Naive thymus-derived CD4-positive, alpha-beta T cell (primary cell): ENCODE results near the gene RPL19. TPM values are rescaled to one million over a fixed set of nuclear protein-coding genes. Genes with fewer than 3 reads are reported as not detected.

ENCODE experiments used
- ATAC-seq: fragments of 150-1000 bp; cut with Tn5 transposase; 2 replicates; pipeline ENCODE4 v1.10.0; 2021; ENCODE audit warnings: mild to moderate bottlenecking, moderate library complexity
- CTCF ChIA-PET: fragments of 350-600 bp; sonication (Branson Sonifier 250); formaldehyde crosslinking; loops from one replicate; lab custom pipeline; 2021; ENCODE audit warnings: antibody characterized with exemption; lab: Charles Lee
- POLR2A ChIA-PET: fragments of 350-600 bp; sonication (Branson Sonifier 250); formaldehyde crosslinking; loops from one replicate; lab custom pipeline; 2021; ENCODE audit warnings: antibody characterized with exemption, inconsistent platforms; lab: Charles Lee
- DNase-seq, 9 donors: peaks; one replicate each; pipeline versions ENCODE4 v3.0.0 to v3.0.0-alpha.2; 2020 to 2022; ENCODE audit warnings: mixed read lengths in 1 of 9
- H3K27ac ChIP-seq: one replicate; pipeline ENCODE4 v1.7.0; 2013; ENCODE audit warnings: mild to moderate bottlenecking, low read depth, low read length, moderate library complexity
- H3K27me3 ChIP-seq, 2 donors: one replicate each; pipeline ENCODE4 v1.7.0; 2013; ENCODE audit warnings: low read length in 2 of 2, mild to moderate bottlenecking in 2 of 2, moderate library complexity in 2 of 2; ENCODE audit not compliant: control insufficient read depth in 2 of 2, insufficient read depth in 2 of 2
- H3K36me3 ChIP-seq, 3 experiments: 1 replicate in 2 of 3; 2 replicates in 1 of 3; pipeline ENCODE4 v1.7.0; 2013; ENCODE audit warnings: low read length in 3 of 3, mild to moderate bottlenecking in 3 of 3, moderate library complexity in 1 of 3; ENCODE audit not compliant: insufficient read depth in 3 of 3, control insufficient read depth in 2 of 3
- H3K4me1 ChIP-seq, 2 donors: one replicate each; pipeline ENCODE4 v1.7.0; 2013; ENCODE audit warnings: low read length in 2 of 2, mild to moderate bottlenecking in 2 of 2, moderate library complexity in 1 of 2; ENCODE audit not compliant: control insufficient read depth in 2 of 2, insufficient read depth in 2 of 2
- H3K4me3 ChIP-seq: 2 replicates; pipeline ENCODE4 v1.7.0; 2013; ENCODE audit warnings: mild to moderate bottlenecking, low read length
- H3K9me3 ChIP-seq, 3 experiments: 1 replicate in 2 of 3; 2 replicates in 1 of 3; pipeline ENCODE4 v1.7.0; 2013; ENCODE audit warnings: low read length in 3 of 3; ENCODE audit not compliant: control insufficient read depth in 2 of 3
- H3K27ac Mint-ChIP-seq, 9 donors: one replicate each; pipeline ENCODE4 v1.8.0; 2020 to 2022; ENCODE audit warnings: mixed read lengths in 9 of 9, mild to moderate bottlenecking in 8 of 9, moderate library complexity in 5 of 9, inconsistent platforms in 2 of 9
- H3K27me3 Mint-ChIP-seq, 5 donors: one replicate each; pipeline ENCODE4 v1.8.0; 2021 to 2022; ENCODE audit warnings: mixed read lengths in 5 of 5, mild to moderate bottlenecking in 1 of 5
- H3K36me3 Mint-ChIP-seq, 5 donors: one replicate each; pipeline ENCODE4 v1.8.0; 2020 to 2022; ENCODE audit warnings: mixed read lengths in 5 of 5, mild to moderate bottlenecking in 3 of 5, inconsistent platforms in 1 of 5
- H3K4me1 Mint-ChIP-seq, 7 donors: one replicate each; pipeline ENCODE4 v1.8.0; 2020 to 2022; ENCODE audit warnings: mixed read lengths in 7 of 7, mild to moderate bottlenecking in 3 of 7, inconsistent platforms in 1 of 7
- H3K4me3 Mint-ChIP-seq, 10 donors: one replicate each; pipeline ENCODE4 v1.8.0; 2020 to 2022; ENCODE audit warnings: mild to moderate bottlenecking in 10 of 10, mixed read lengths in 10 of 10, moderate library complexity in 6 of 10, inconsistent platforms in 2 of 10
- H3K9me3 Mint-ChIP-seq, 11 donors: one replicate each; pipeline ENCODE4 v1.8.0; 2020 to 2022; ENCODE audit warnings: mixed read lengths in 11 of 11, mild to moderate bottlenecking in 4 of 11, inconsistent platforms in 1 of 11, moderate library complexity in 1 of 11
- intact Hi-C, 2 donors: fragments of 100-400 bp; cut with micrococcal nuclease; formaldehyde crosslinking; loops; one replicate each; pipeline ENCODE4 v1.15.1; 2023
- polyA plus RNA-seq, 2 donors: library from polyadenylated mRNA; unstranded; fragments of 300-500 nt; fragmentation: Illumina TruSeq; gene quantifications; one replicate each; pipeline ENCODE4 v1.2.3, GENCODE V29; 2021
- total RNA-seq, 6 experiments: library from RNA in 5 of 6; stranded (reverse) in 5 of 6; gene quantifications; 1 replicate in 5 of 6; 2 replicates in 1 of 6; pipeline ENCODE4 v1.2.3 and lab custom pipeline; 2021 to 2026

Gene RPL19
- total and polyA plus RNA-seq, 7 experiments from 2014 or later = 1,932 to 4,957 (median 3,802) TPM

DNA sequence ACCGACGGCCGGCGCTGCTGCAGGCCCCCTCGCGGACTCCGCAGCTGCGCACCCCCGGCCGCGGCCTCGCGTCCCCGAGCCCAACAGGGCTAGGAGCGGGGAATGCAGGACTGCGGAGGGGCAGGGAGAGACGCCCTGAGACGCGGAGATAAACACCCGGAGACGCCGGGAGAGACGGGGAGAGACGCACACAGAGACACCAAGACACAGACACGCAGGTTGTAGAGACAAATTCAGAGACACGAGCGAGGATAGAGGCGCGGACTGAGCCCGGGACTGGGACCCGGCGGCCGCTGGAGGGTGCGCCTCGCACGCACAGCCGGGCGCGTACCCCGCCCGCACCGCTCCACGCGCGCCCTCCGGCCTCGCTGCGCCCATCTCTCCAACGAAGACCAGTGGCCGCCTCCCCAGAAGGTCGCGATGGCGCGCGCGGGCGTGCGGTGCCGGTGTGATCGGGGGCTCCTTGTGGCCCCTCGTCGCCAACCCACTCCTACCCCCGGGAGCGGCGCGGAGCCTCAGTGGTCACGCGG, 24.8 kb downstream of the RPL19 start:
- Histone ChIP-seq H3K9me3 (no peaks in the 10 kb centered on the region), H3K27me3 (peaks cover 0 to 8% of the 10 kb centered on the region in 2 donors), H3K4me3 (no peak overlapping the region), H3K4me1 (peaks cover 4 to 6% of the 10 kb centered on the region in 2 donors), H3K27ac (no peak overlapping the region), H3K36me3 (no peaks in the 10 kb centered on the region)
- Mint-ChIP-seq H3K9me3 (peaks cover 0 to 2% (median 0%) of the 10 kb centered on the region in 11 donors), H3K4me1 (peaks cover 8 to 18% (median 11%) of the 10 kb centered on the region in 7 donors), H3K4me3 (peak overlapping the region in 9 of 10 donors; percentile 69 to 89 (median 77)), H3K27me3 (peaks cover 34 to 56% (median 44%) of the 10 kb centered on the region in 5 donors), H3K27ac (no peak overlapping the region), H3K36me3 (no peaks in the 10 kb centered on the region)
- peak; percentile 55 for ATAC-seq
- intact Hi-C loops = loop anchor here in 1 of 2 donors (2.0 kb wide), 1 partner anchor 14 kb away; no protein-coding TSS in a partner anchor
- no peak for DNase-seq
- ChIA-PET POLR2A (no interaction called here), CTCF (interaction anchor here (1.2 kb wide), 1 partner anchor 16 kb away, joined by 3 read pairs; no protein-coding TSS in a partner anchor)

DNA sequence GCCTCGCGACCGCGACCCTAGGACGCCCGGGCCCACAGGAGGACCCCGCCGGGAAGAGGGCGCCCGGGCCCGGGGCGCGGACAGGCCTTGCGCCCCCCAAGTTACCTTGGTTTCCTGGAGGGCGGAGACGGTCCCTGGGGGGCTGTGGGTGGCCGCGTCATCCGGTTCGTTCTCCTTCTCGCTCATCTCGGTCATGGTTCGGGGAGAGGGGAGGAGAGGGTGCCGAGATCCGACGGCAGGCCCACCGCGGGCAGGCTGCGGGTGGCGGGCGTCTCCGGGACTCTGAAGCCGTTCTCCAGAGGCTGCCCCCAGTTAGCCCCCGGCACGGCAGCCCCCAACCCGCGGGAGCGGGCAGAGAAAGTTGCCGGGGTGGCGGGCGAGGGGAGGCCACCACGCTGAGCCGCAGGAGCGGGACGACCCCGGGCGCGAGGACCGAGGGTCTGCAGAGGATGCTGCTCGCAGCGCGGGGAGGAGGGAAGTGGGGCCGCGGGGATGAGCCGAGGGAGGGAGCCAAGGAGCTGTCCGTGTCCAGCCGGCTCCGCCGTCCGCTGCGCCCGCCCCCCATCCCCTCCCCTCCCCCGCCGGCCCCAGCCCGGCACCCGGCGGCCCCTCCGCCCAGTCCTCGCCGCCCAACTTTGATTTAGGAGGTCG, 25.4 kb downstream of the RPL19 start, which contains the start of gene STAC2:
Gene STAC2, minus strand, starts transcription at position 638 of the 651 bp plus-strand sequence. Its CDS starts 443 bp downstream, at position 195.
- Mint-ChIP-seq H3K4me3 (peak within 1 kb of the TSS; percentile 72 to 90 (median 85)), H3K4me1 (peaks cover 8 to 18% (median 11%) of the 10 kb centered on the region in 7 donors), H3K27me3 (peaks cover 35 to 56% (median 44%) of the 10 kb centered on the region in 5 donors), H3K9me3 (peaks cover 0 to 2% (median 0%) of the 10 kb centered on the region in 11 donors), H3K27ac (peak within 1 kb of the TSS in 2 of 9 donors; percentile 61 to 70), H3K36me3 (no peaks in the 10 kb centered on the region)
- Histone ChIP-seq H3K4me3 (peak within 1 kb of the TSS; percentile 20), H3K9me3 (no peaks in the 10 kb centered on the region), H3K27ac (no peak within 1 kb of the TSS), H3K4me1 (peaks cover 4 to 6% of the 10 kb centered on the region in 2 donors), H3K27me3 (peaks cover 0 to 8% of the 10 kb centered on the region in 2 donors), H3K36me3 (no peaks in the 10 kb centered on the region)
- CTCF ChIA-PET = interaction anchor here (0.6 kb wide), 1 partner anchor 19 kb away, joined by 6 read pairs; no protein-coding TSS in a partner anchor
- POLR2A ChIA-PET = no interaction called here
- DNase-seq = no peak
- intact Hi-C loops = loop anchor here in 1 of 2 donors (2.0 kb wide), 1 partner anchor 13 kb away; no protein-coding TSS in a partner anchor
- ATAC-seq = peak; percentile 32

- Histone ChIP-seq H3K27ac (no peak overlapping the region), H3K36me3 (no peaks in the 10 kb centered on the region), H3K4me1 (peaks cover 4 to 6% of the 10 kb centered on the region in 2 donors), H3K4me3 (no peak overlapping the region), H3K9me3 (no peaks in the 10 kb centered on the region), H3K27me3 (peaks cover 0 to 8% of the 10 kb centered on the region in 2 donors)
- ATAC-seq (peak; percentile 68), DNase-seq (peak in 1 of 9 donors; percentile 53)
- ChIA-PET CTCF (interaction anchor here (0.6 kb wide), 1 partner anchor 19 kb away, joined by 6 read pairs; no protein-coding TSS in a partner anchor), POLR2A (no interaction called here)
- peaks cover 0 to 2% (median 0%) of the 10 kb centered on the region in 11 donors for H3K9me3 Mint-ChIP-seq
- intact Hi-C loops = loop anchor here in 1 of 2 donors (2.0 kb wide), 1 partner anchor 13 kb away; no protein-coding TSS in a partner anchor
- peak overlapping the region in 2 of 9 donors; percentile 61 to 70 for H3K27ac Mint-ChIP-seq
- peak overlapping the region; percentile 72 to 90 (median 85) for H3K4me3 Mint-ChIP-seq
- H3K4me1 Mint-ChIP-seq = peaks cover 8 to 18% (median 11%) of the 10 kb centered on the region in 7 donors
- H3K27me3 Mint-ChIP-seq = peaks cover 35 to 56% (median 44%) of the 10 kb centered on the region in 5 donors
- H3K36me3 Mint-ChIP-seq = no peaks in the 10 kb centered on the region
Measured at GRCh38 chr17:39225959-39226683, 26.0 kb downstream of the RPL19 start.

DNA sequence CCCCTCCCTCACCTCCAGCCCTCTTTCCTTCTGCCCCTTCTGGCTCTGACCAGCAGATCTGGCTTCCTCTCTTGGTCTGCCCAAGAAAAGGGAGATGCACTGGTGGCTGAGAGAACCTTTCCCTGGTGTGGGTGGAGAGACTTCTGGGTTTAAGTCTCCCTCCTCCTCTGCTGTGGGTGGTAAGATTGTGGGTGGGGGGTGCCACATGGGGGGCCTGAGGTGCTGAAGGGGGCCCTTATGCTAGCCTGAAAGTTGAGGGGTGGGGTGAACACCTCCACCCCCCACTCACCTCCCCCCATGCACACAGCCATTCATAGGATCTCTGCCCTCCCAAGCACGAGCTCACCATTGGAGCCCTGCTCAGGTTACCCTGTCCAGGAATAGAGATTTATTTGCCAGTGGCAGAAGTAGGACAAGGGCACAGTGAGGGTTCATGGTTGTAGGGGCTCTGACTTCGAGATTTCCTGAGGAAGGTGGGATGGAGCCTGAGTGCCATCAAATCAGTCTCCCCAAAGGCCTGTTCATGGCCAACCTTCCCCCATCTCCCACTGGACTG, 27.4 kb downstream of the RPL19 start:
- Mint-ChIP-seq H3K27me3 (peaks cover 35 to 61% (median 53%) of the 10 kb centered on the region in 5 donors), H3K36me3 (no peaks in the 10 kb centered on the region), H3K4me1 (peaks cover 16 to 27% (median 20%) of the 10 kb centered on the region in 7 donors), H3K9me3 (peaks cover 0 to 2% (median 0%) of the 10 kb centered on the region in 11 donors), H3K4me3 (peak overlapping the region in 3 of 10 donors; percentile 3 to 43 (median 12)), H3K27ac (no peak overlapping the region)
- ATAC-seq (no peak), DNase-seq (no peak)
- ChIA-PET POLR2A (interaction anchor here (1.0 kb wide), 1 partner anchor 22 kb away, joined by 3 read pairs; no protein-coding TSS in a partner anchor), CTCF (no interaction called here)
- intact Hi-C loops = no loop called here
- Histone ChIP-seq H3K27ac (no peak overlapping the region), H3K27me3 (peaks cover 0 to 8% of the 10 kb centered on the region in 2 donors), H3K4me3 (no peak overlapping the region), H3K9me3 (no peaks in the 10 kb centered on the region), H3K4me1 (peaks cover 13 to 16% of the 10 kb centered on the region in 2 donors), H3K36me3 (no peaks in the 10 kb centered on the region)

- no peak for DNase-seq
- no peak for ATAC-seq
- H3K27me3 Mint-ChIP-seq = peaks cover 27 to 46% (median 43%) of the 10 kb centered on the region in 5 donors
- intact Hi-C loops = no loop called here
- Histone ChIP-seq H3K4me3 (no peak overlapping the region), H3K27me3 (peaks cover 0 to 8% of the 10 kb centered on the region in 2 donors), H3K9me3 (no peaks in the 10 kb centered on the region), H3K4me1 (peaks cover 13 to 16% of the 10 kb centered on the region in 2 donors), H3K27ac (no peak overlapping the region), H3K36me3 (no peaks in the 10 kb centered on the region)
- H3K9me3 Mint-ChIP-seq = no peaks in the 10 kb centered on the region
- no peaks in the 10 kb centered on the region for H3K36me3 Mint-ChIP-seq
- peaks cover 15 to 22% (median 16%) of the 10 kb centered on the region in 7 donors for H3K4me1 Mint-ChIP-seq
- POLR2A ChIA-PET = no interaction called here
- H3K27ac Mint-ChIP-seq = peak overlapping the region in 1 of 9 donors; percentile 38
- H3K4me3 Mint-ChIP-seq = no peak overlapping the region
- CTCF ChIA-PET = interaction anchor here (1.0 kb wide), 1 partner anchor 9 kb away, joined by 3 read pairs; no protein-coding TSS in a partner anchor
Measured at GRCh38 chr17:39229274-39229913, 29.3 kb downstream of the RPL19 start.
